HG02938 (cell line): ENCODE data around the gene ITGA2B.
"Not testable (repeated sequence)": the region's sequence is repeated elsewhere in the genome, so short reads cannot be mapped to it uniquely, and the experiment has no call there.

Experiments
- ATAC-seq: cut with Tn5 transposase; IDR thresholded peaks from one replicate; pipeline ENCODE4 v1.9.1; 2021; ENCODE audit warnings: mild to moderate bottlenecking, moderate library complexity; ENCODE audit not compliant: unreplicated experiment

The ITGA2B gene

GRCh38 chr17:44352828-44353671, 36.4 kb downstream of the ITGA2B start:
- ATAC-seq: no peak

- no peak for ATAC-seq
Measured at GRCh38 chr17:44351961-44352827, 37.3 kb downstream of the ITGA2B start.

- ATAC-seq: no peak
Measured at GRCh38 chr17:44351464-44351863, 38.0 kb downstream of the ITGA2B start.

GRCh38 chr17:44350733-44351226, 38.7 kb downstream of the ITGA2B start:
- no peak for ATAC-seq

- no peak for ATAC-seq
Measured at GRCh38 chr17:44349553-44350070, 39.8 kb downstream of the ITGA2B start.

- ATAC-seq: no peak
Measured at GRCh38 chr17:44348988-44349364, 40.5 kb downstream of the ITGA2B start.

- peak; percentile 48 for ATAC-seq
Measured at GRCh38 chr17:44348234-44348987, 41.0 kb downstream of the ITGA2B start.

- ATAC-seq: not testable (repeated sequence)
Measured at GRCh38 chr17:44347206-44348055, 42.0 kb downstream of the ITGA2B start.

GRCh38 chr17:44346064-44346844, 43.2 kb downstream of the ITGA2B start:
- no peak for ATAC-seq

- ATAC-seq: peak; percentile 1
Measured at GRCh38 chr17:44345454-44346026, 43.9 kb downstream of the ITGA2B start.

- ATAC-seq: peak; percentile 53
Measured at GRCh38 chr17:44344939-44345453, 44.5 kb downstream of the ITGA2B start, which contains the start of gene GRN. TSS of gene GRN (plus strand) at chr17:44345302. CDS start at chr17:44349165, 3,863 bp downstream.

GRCh38 chr17:44343510-44344209, 45.8 kb downstream of the ITGA2B start:
- no peak for ATAC-seq

- not testable (repeated sequence) for ATAC-seq
Measured at GRCh38 chr17:44340553-44340952, 48.9 kb downstream of the ITGA2B start.

GRCh38 chr17:44338702-44339101, 50.7 kb downstream of the ITGA2B start:
- no peak for ATAC-seq

- no peak for ATAC-seq
Measured at GRCh38 chr17:44335968-44336367, 53.5 kb downstream of the ITGA2B start.

- ATAC-seq: no peak
Measured at GRCh38 chr17:44335564-44335963, 53.9 kb downstream of the ITGA2B start.

GRCh38 chr17:44334727-44335126, 54.7 kb downstream of the ITGA2B start:
- ATAC-seq: no peak

- no peak for ATAC-seq
Measured at GRCh38 chr17:44334315-44334714, 55.1 kb downstream of the ITGA2B start.
